Measurements from ENCODE around the gene CCNT1. TPM values are rescaled to one million over a fixed set of nuclear protein-coding genes. Genes with fewer than 3 reads are reported as not detected.
A peak's percentile ranks its signal among the peaks of the same experiment; 100 is the strongest.

Gene CCNT1
- total and polyA plus RNA-seq, 7 donors: 5.2 to 31.8 (median 25.9) TPM

DNA sequence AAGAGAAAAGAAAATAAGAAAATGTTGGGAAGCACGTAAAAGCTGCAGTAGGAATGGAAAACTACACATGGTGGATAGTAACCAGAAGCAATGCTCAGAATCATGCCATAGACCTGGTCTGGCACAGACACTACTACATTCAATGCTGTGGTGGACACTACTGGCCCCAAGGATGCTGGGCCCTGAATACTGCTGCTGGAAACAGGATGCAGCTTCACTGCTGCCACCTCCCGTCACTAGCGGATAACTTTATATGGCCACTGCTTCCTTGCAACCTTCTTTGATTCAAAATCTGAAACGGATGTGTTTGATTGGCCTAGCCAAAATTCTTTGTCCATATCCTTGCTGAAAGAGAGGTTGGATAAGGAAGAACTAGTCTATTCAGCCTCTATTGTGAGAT, 41.7 kb upstream of the CCNT1 start:
- Histone ChIP-seq H3K27me3 (ENCODE audit: insufficient read depth in 3 of 3, low read length in 2 of 3) (no peaks in the 10 kb centered on the region), H3K27ac (no peak overlapping the region), H3K4me3 (no peak overlapping the region), H3K36me3 (ENCODE audit: insufficient read depth in 1 of 2, low read depth in 1 of 2) (no peaks in the 10 kb centered on the region), H3K9me3 (no peaks in the 10 kb centered on the region), H3K4me1 (no peaks in the 10 kb centered on the region)
- WGBS, 3 donors: 62 to 73% (median 68%) methylated on average over 4 of the region's 4 CpGs
- ATAC-seq: no peak
- intact Hi-C loops (cut with DNase I): no loop called here
- DNase-seq: no peak
- TF ChIP-seq CTCF (IDR thresholded peaks at IDR 0.05): no peak

GRCh38 chr12:48750769-48751356, 34.4 kb upstream of the CCNT1 start:
- whole genome bisulfite sequencing, 3 donors: 53 to 59% (median 59%) methylated on average over 2 of the region's 2 CpGs
- Histone ChIP-seq H3K4me1 (no peaks in the 10 kb centered on the region), H3K9me3 (no peaks in the 10 kb centered on the region), H3K27me3 (ENCODE audit: insufficient read depth in 3 of 3, low read length in 2 of 3) (no peaks in the 10 kb centered on the region), H3K27ac (no peak overlapping the region), H3K36me3 (ENCODE audit: insufficient read depth in 1 of 2, low read depth in 1 of 2) (no peaks in the 10 kb centered on the region), H3K4me3 (no peak overlapping the region)
- no peak for ATAC-seq
- no peak for TF ChIP-seq CTCF (IDR thresholded peaks at IDR 0.05)
- DNase-seq: no peak
- intact Hi-C loops (cut with DNase I): no loop called here

DNA sequence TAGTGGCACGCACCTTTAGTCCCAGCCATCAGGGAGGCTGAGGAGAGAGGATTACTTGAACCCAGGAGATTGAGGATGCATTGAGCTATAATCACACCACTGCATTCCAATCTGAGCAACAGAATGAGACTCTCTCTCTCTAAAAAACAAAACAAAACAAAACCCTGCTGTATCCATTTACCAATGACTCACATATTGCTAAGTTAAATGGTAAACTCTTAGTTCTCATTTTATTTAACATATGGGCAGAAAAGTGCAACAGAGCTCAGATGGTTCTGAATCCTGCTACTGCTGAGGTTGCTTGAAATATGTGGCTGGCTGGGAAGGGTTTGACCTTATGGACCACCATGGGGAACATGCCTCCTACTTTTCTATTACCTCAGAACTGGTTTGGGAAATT, 33.7 kb upstream of the CCNT1 start:
- Histone ChIP-seq H3K36me3 (ENCODE audit: insufficient read depth in 1 of 2, low read depth in 1 of 2) (no peaks in the 10 kb centered on the region), H3K4me1 (no peaks in the 10 kb centered on the region), H3K27ac (no peak overlapping the region), H3K4me3 (no peak overlapping the region), H3K9me3 (no peaks in the 10 kb centered on the region), H3K27me3 (ENCODE audit: insufficient read depth in 3 of 3, low read length in 2 of 3) (no peaks in the 10 kb centered on the region)
- 94 to 100% (median 98%) methylated on average over 1 of the region's 1 CpG for WGBS, 3 donors
- ATAC-seq: no peak
- DNase-seq: no peak
- intact Hi-C loops (cut with DNase I): no loop called here
- no peak for TF ChIP-seq CTCF (IDR thresholded peaks at IDR 0.05)

DNA sequence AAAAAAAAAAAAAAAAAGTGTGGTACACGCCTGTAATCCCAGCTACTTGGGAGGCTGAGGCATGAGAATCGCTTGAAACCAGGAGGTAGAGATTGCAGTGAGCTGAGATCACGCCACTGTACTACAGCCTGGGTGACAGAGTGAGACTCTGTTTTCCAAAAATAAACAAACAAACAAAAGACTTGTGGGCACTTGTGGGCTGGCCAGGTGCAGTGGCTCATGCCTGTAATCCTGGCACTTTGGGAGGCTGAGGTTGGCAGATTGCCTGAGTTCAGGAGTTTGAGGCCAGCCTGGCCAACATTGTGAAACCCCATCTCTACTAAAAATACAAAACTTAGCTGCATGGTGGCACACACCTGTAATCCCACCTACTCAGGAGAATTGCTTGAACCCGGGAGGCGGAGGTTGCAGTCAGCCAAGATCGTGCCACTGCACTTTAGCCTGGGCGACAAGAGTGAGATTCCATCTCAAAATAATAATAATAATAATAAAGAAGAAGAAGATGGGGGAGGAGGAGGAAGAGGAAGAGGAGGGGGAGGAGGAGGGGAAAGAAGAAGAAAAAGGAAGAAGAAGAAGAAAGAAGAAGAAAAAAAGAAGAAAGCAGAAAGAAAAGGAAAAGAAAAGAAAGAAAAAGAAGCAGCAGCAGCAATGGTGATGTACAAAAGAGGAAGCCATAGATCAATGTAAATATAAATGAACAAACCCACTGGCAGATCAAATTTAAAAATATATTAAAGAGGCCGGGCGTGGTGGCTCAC, 27.9 kb upstream of the CCNT1 start:
- Histone ChIP-seq H3K27me3 (ENCODE audit: insufficient read depth in 3 of 3, low read length in 2 of 3) (peaks cover 0 to 4% (median 4%) of the 10 kb centered on the region in 3 donors), H3K27ac (no peak overlapping the region), H3K9me3 (no peaks in the 10 kb centered on the region), H3K4me3 (no peak overlapping the region), H3K36me3 (ENCODE audit: insufficient read depth in 1 of 2, low read depth in 1 of 2) (no peaks in the 10 kb centered on the region), H3K4me1 (no peaks in the 10 kb centered on the region)
- no peak for DNase-seq
- TF ChIP-seq CTCF (IDR thresholded peaks at IDR 0.05): no peak
- intact Hi-C loops (cut with DNase I): no loop called here
- peak in 3 of 4 donors; percentile 15 to 64 (median 55) for ATAC-seq
- WGBS, 3 donors: 59 to 71% (median 66%) methylated on average over 9 of the region's 9 CpGs

Data from psoas muscle (tissue), 8 donors.